Measurements from ENCODE around the gene SCN5A.

Gene SCN5A

GRCh38 chr3:38587548-38588131 is 61.8 kb downstream of the SCN5A start:
- no peak overlapping the region for H2AFZ ChIP-seq (ENCODE audit: low read length, unreplicated experiment)
- H3K79me2 ChIP-seq (ENCODE audit: control insufficient read depth, insufficient read depth, low read length, unreplicated experiment): no peaks in the 10 kb centered on the region
- H3K27ac ChIP-seq (ENCODE audit: low read depth, low read length): no peak overlapping the region
- no peak overlapping the region for H3K4me3 ChIP-seq (ENCODE audit: low read depth, low read length)
- no peaks in the 10 kb centered on the region for H3K4me1 ChIP-seq (ENCODE audit: control insufficient read depth, insufficient read depth, low read length, unreplicated experiment)
- peaks cover 29% of the 10 kb centered on the region for H3K27me3 ChIP-seq (ENCODE audit: insufficient read depth, low read length)
- H3K36me3 ChIP-seq (ENCODE audit: insufficient read depth, low read length): no peaks in the 10 kb centered on the region

GRCh38 chr3:38586546-38587520 is 62.7 kb downstream of the SCN5A start:
- H3K79me2 ChIP-seq (ENCODE audit: control insufficient read depth, insufficient read depth, low read length, unreplicated experiment): no peaks in the 10 kb centered on the region
- H2AFZ ChIP-seq (ENCODE audit: low read length, unreplicated experiment): no peak overlapping the region
- H3K27me3 ChIP-seq (ENCODE audit: insufficient read depth, low read length): peaks cover 21% of the 10 kb centered on the region

GRCh38 chr3:38585791-38586420 is 63.6 kb downstream of the SCN5A start:
- Histone ChIP-seq H3K4me3 (ENCODE audit: low read depth, low read length) (no peak overlapping the region), H2AFZ (ENCODE audit: low read length, unreplicated experiment) (no peak overlapping the region), H3K4me1 (ENCODE audit: control insufficient read depth, insufficient read depth, low read length, unreplicated experiment) (no peaks in the 10 kb centered on the region), H3K36me3 (ENCODE audit: insufficient read depth, low read length) (no peaks in the 10 kb centered on the region), H3K27me3 (ENCODE audit: insufficient read depth, low read length) (peaks cover 13% of the 10 kb centered on the region), H3K79me2 (ENCODE audit: control insufficient read depth, insufficient read depth, low read length, unreplicated experiment) (no peaks in the 10 kb centered on the region), H3K27ac (ENCODE audit: low read depth, low read length) (no peak overlapping the region)

More at GRCh38 chr3:38586546-38587520, 62.7 kb downstream of the SCN5A start:
- Histone ChIP-seq H3K27ac (ENCODE audit: low read depth, low read length) (no peak overlapping the region), H3K4me1 (ENCODE audit: control insufficient read depth, insufficient read depth, low read length, unreplicated experiment) (no peaks in the 10 kb centered on the region), H3K36me3 (ENCODE audit: insufficient read depth, low read length) (no peaks in the 10 kb centered on the region), H3K4me3 (ENCODE audit: low read depth, low read length) (no peak overlapping the region)

GRCh38 chr3:38583688-38584087 is 65.8 kb downstream of the SCN5A start:
- Histone ChIP-seq H3K4me3 (ENCODE audit: low read depth, low read length) (no peak overlapping the region), H3K79me2 (ENCODE audit: control insufficient read depth, insufficient read depth, low read length, unreplicated experiment) (no peaks in the 10 kb centered on the region), H3K27me3 (ENCODE audit: insufficient read depth, low read length) (no peaks in the 10 kb centered on the region), H3K36me3 (ENCODE audit: insufficient read depth, low read length) (no peaks in the 10 kb centered on the region), H2AFZ (ENCODE audit: low read length, unreplicated experiment) (no peak overlapping the region), H3K27ac (ENCODE audit: low read depth, low read length) (no peak overlapping the region), H3K4me1 (ENCODE audit: control insufficient read depth, insufficient read depth, low read length, unreplicated experiment) (no peaks in the 10 kb centered on the region)

- Histone ChIP-seq H3K36me3 (ENCODE audit: insufficient read depth, low read length) (no peaks in the 10 kb centered on the region), H2AFZ (ENCODE audit: low read length, unreplicated experiment) (no peak overlapping the region), H3K27ac (ENCODE audit: low read depth, low read length) (no peak overlapping the region), H3K4me1 (ENCODE audit: control insufficient read depth, insufficient read depth, low read length, unreplicated experiment) (no peaks in the 10 kb centered on the region), H3K4me3 (ENCODE audit: low read depth, low read length) (no peak overlapping the region), H3K27me3 (ENCODE audit: insufficient read depth, low read length) (no peaks in the 10 kb centered on the region), H3K79me2 (ENCODE audit: control insufficient read depth, insufficient read depth, low read length, unreplicated experiment) (no peaks in the 10 kb centered on the region)
Measured at GRCh38 chr3:38582941-38583645, 66.4 kb downstream of the SCN5A start.

GRCh38 chr3:38582316-38582715 is 67.2 kb downstream of the SCN5A start:
- no peak overlapping the region for H2AFZ ChIP-seq (ENCODE audit: low read length, unreplicated experiment)
- H3K27ac ChIP-seq (ENCODE audit: low read depth, low read length): no peak overlapping the region
- no peaks in the 10 kb centered on the region for H3K79me2 ChIP-seq (ENCODE audit: control insufficient read depth, insufficient read depth, low read length, unreplicated experiment)
- H3K27me3 ChIP-seq (ENCODE audit: insufficient read depth, low read length): 0 out of 2 replicates have a peak, but pooled peaks cover 5% of the 10 kb centered on the region
- no peaks in the 10 kb centered on the region for H3K36me3 ChIP-seq (ENCODE audit: insufficient read depth, low read length)
- no peaks in the 10 kb centered on the region for H3K4me1 ChIP-seq (ENCODE audit: control insufficient read depth, insufficient read depth, low read length, unreplicated experiment)
- no peak overlapping the region for H3K4me3 ChIP-seq (ENCODE audit: low read depth, low read length)

GRCh38 chr3:38581774-38582173 is 67.7 kb downstream of the SCN5A start:
- Histone ChIP-seq H3K4me3 (ENCODE audit: low read depth, low read length) (no peak overlapping the region), H3K36me3 (ENCODE audit: insufficient read depth, low read length) (no peaks in the 10 kb centered on the region), H3K79me2 (ENCODE audit: control insufficient read depth, insufficient read depth, low read length, unreplicated experiment) (no peaks in the 10 kb centered on the region), H3K27me3 (ENCODE audit: insufficient read depth, low read length) (0 out of 2 replicates have a peak, but pooled peaks cover 7% of the 10 kb centered on the region), H2AFZ (ENCODE audit: low read length, unreplicated experiment) (no peak overlapping the region), H3K4me1 (ENCODE audit: control insufficient read depth, insufficient read depth, low read length, unreplicated experiment) (no peaks in the 10 kb centered on the region), H3K27ac (ENCODE audit: low read depth, low read length) (no peak overlapping the region)

GRCh38 chr3:38580450-38581382 is 68.8 kb downstream of the SCN5A start:
- no peaks in the 10 kb centered on the region for H3K36me3 ChIP-seq (ENCODE audit: insufficient read depth, low read length)
- no peak overlapping the region for H2AFZ ChIP-seq (ENCODE audit: low read length, unreplicated experiment)
- no peak overlapping the region for H3K27ac ChIP-seq (ENCODE audit: low read depth, low read length)
- no peaks in the 10 kb centered on the region for H3K79me2 ChIP-seq (ENCODE audit: control insufficient read depth, insufficient read depth, low read length, unreplicated experiment)
- no peak overlapping the region for H3K4me3 ChIP-seq (ENCODE audit: low read depth, low read length)
- H3K27me3 ChIP-seq (ENCODE audit: insufficient read depth, low read length): 0 out of 2 replicates have a peak, but pooled peaks cover 7% of the 10 kb centered on the region
- no peaks in the 10 kb centered on the region for H3K4me1 ChIP-seq (ENCODE audit: control insufficient read depth, insufficient read depth, low read length, unreplicated experiment)

GRCh38 chr3:38579551-38580449 is 69.7 kb downstream of the SCN5A start:
- H3K27me3 ChIP-seq (ENCODE audit: insufficient read depth, low read length): 0 out of 2 replicates have a peak, but pooled peaks cover 7% of the 10 kb centered on the region
- H3K36me3 ChIP-seq (ENCODE audit: insufficient read depth, low read length): no peaks in the 10 kb centered on the region
- H3K4me1 ChIP-seq (ENCODE audit: control insufficient read depth, insufficient read depth, low read length, unreplicated experiment): no peaks in the 10 kb centered on the region
- H3K27ac ChIP-seq (ENCODE audit: low read depth, low read length): no peak overlapping the region
- no peak overlapping the region for H2AFZ ChIP-seq (ENCODE audit: low read length, unreplicated experiment)
- H3K79me2 ChIP-seq (ENCODE audit: control insufficient read depth, insufficient read depth, low read length, unreplicated experiment): no peaks in the 10 kb centered on the region
- no peak overlapping the region for H3K4me3 ChIP-seq (ENCODE audit: low read depth, low read length)
